H9 (cell line): Measurements from ENCODE around the gene GSTP1. TPM values are rescaled to one million over a fixed set of nuclear protein-coding genes. Genes with fewer than 3 reads are reported as not detected.
A peak's percentile ranks its signal among the peaks of the same experiment; 100 is the strongest.

Experiments
- DNase-seq: peaks from one replicate; pipeline ENCODE4 v3.0.0-alpha.2; 2017
- H2AFZ ChIP-seq: one replicate; pipeline ENCODE4 v1.6.1; 2013; ENCODE audit warnings: mild to moderate bottlenecking, low read length, control low read depth, moderate library complexity
- H2AK5ac ChIP-seq: 2 replicates; pipeline ENCODE4 v1.6.1; 2013; ENCODE audit warnings: low read length, control low read depth, mixed read lengths; ENCODE audit not compliant: insufficient read length
- H2BK120ac ChIP-seq: one replicate; pipeline ENCODE4 v1.6.1; 2013; ENCODE audit warnings: low read depth, mild to moderate bottlenecking, low read length, control low read depth, inconsistent platforms; ENCODE audit not compliant: poor library complexity, severe bottlenecking
- H2BK12ac ChIP-seq: 2 replicates; pipeline ENCODE4 v1.6.1; 2013; ENCODE audit warnings: low read length, control low read depth, mixed read lengths, low read depth; ENCODE audit not compliant: insufficient read length
- H2BK15ac ChIP-seq: 2 replicates; pipeline ENCODE4 v1.6.1; 2013; ENCODE audit warnings: low read depth, low read length, control low read depth
- H2BK20ac ChIP-seq: one replicate; pipeline ENCODE4 v1.6.1; 2013; ENCODE audit warnings: low read depth, mild to moderate bottlenecking, low read length, control low read depth, inconsistent platforms; ENCODE audit not compliant: poor library complexity, severe bottlenecking
- H2BK5ac ChIP-seq: 2 replicates; pipeline ENCODE4 v1.6.1; 2013; ENCODE audit warnings: low read length, control low read depth, mixed read lengths; ENCODE audit not compliant: insufficient read length
- H3K14ac ChIP-seq: 2 replicates; pipeline ENCODE4 v1.6.1; 2013; ENCODE audit warnings: low read length, control low read depth; ENCODE audit not compliant: insufficient read depth
- H3K18ac ChIP-seq: 2 replicates; pipeline ENCODE4 v1.6.1; 2013; ENCODE audit warnings: low read depth, mild to moderate bottlenecking, mixed read lengths, low read length, control low read depth; ENCODE audit not compliant: insufficient read length
- H3K23ac ChIP-seq: 2 replicates; pipeline ENCODE4 v1.6.1; 2013; ENCODE audit warnings: low read length, control low read depth, mixed read lengths, low read depth; ENCODE audit not compliant: insufficient read length
- H3K23me2 ChIP-seq: 2 replicates; pipeline ENCODE4 v1.6.1; 2013; ENCODE audit warnings: low read depth, mild to moderate bottlenecking, mixed read lengths, low read length, control low read depth; ENCODE audit not compliant: insufficient read length, poor library complexity, severe bottlenecking
- H3K27ac ChIP-seq: 2 replicates; pipeline ENCODE4 v1.5.1; 2013; ENCODE audit warnings: low read length, control low read depth, mixed read lengths, low read depth; ENCODE audit not compliant: insufficient read length
- H3K27me3 ChIP-seq: 2 replicates; pipeline ENCODE4 v1.6.1; 2013; ENCODE audit warnings: low read length, control low read depth, inconsistent platforms; ENCODE audit not compliant: insufficient read depth
- H3K4ac ChIP-seq: 2 replicates; pipeline ENCODE4 v1.6.1; 2013; ENCODE audit warnings: low read depth, mild to moderate bottlenecking, control low read depth, inconsistent platforms, low read length, moderate library complexity
- H3K4me1 ChIP-seq: 2 replicates; pipeline ENCODE4 v1.6.1; 2013; ENCODE audit warnings: low read length, control low read depth, inconsistent platforms; ENCODE audit not compliant: insufficient read depth
- H3K4me2 ChIP-seq: 2 replicates; pipeline ENCODE4 v1.6.1; 2013; ENCODE audit warnings: low read length, control low read depth, mixed read lengths; ENCODE audit not compliant: insufficient read length, insufficient read depth
- H3K56ac ChIP-seq: 2 replicates; pipeline ENCODE4 v1.6.1; 2013; ENCODE audit warnings: low read depth, mild to moderate bottlenecking, mixed read lengths, low read length, control low read depth; ENCODE audit not compliant: insufficient read length
- H3K79me1 ChIP-seq: 2 replicates; pipeline ENCODE4 v1.6.1; 2013; ENCODE audit warnings: low read depth, mild to moderate bottlenecking, moderate library complexity, low read length, control low read depth, inconsistent platforms; ENCODE audit not compliant: insufficient read depth, poor library complexity, severe bottlenecking
- H3K79me2 ChIP-seq: 2 replicates; pipeline ENCODE4 v1.6.1; 2013; ENCODE audit warnings: low read length, control low read depth, inconsistent platforms; ENCODE audit not compliant: insufficient read depth
- H3K9ac ChIP-seq: 2 replicates; pipeline ENCODE4 v1.6.1; 2013; ENCODE audit warnings: low read length, control low read depth, mixed read lengths; ENCODE audit not compliant: insufficient read length; ENCODE audit errors: extremely low read depth
- H3K9me3 ChIP-seq: one replicate; pipeline ENCODE4 v1.6.1; 2013; ENCODE audit warnings: low read depth, low read length, inconsistent platforms; ENCODE audit not compliant: control insufficient read depth
- H3T11ph ChIP-seq: one replicate; pipeline ENCODE4 v1.6.1; 2013; ENCODE audit warnings: mild to moderate bottlenecking, low read length, control low read depth, inconsistent platforms
- H4K20me1 ChIP-seq: one replicate; pipeline ENCODE4 v1.6.1; 2013; ENCODE audit not compliant: control insufficient read depth, insufficient read length, insufficient read depth
- H4K5ac ChIP-seq: 2 replicates; pipeline ENCODE4 v1.6.1; 2013; ENCODE audit warnings: low read depth, mild to moderate bottlenecking, mixed read lengths, low read length, control low read depth; ENCODE audit not compliant: insufficient read length
- H4K8ac ChIP-seq: replicated peaks from 2 replicates; pipeline ENCODE4 v1.6.1; 2013; ENCODE audit warnings: low read length, control low read depth, mixed read lengths, low read depth; ENCODE audit not compliant: insufficient read length
- H4K91ac ChIP-seq: 2 replicates; pipeline ENCODE4 v1.6.1; 2013; ENCODE audit warnings: low read depth, mild to moderate bottlenecking, moderate library complexity, mixed read lengths, low read length, control low read depth; ENCODE audit not compliant: insufficient read length
- H3K27ac Mint-ChIP-seq, 3 experiments: 2 replicates in 2 of 3; 3 replicates in 1 of 3; pipeline ENCODE4 v1.8.0; 2020 to 2021; ENCODE audit warnings: mixed read lengths in 3 of 3, mild to moderate bottlenecking in 1 of 3, moderate library complexity in 1 of 3
- H3K27me3 Mint-ChIP-seq: 2 replicates; pipeline ENCODE4 v1.8.0; 2021; ENCODE audit warnings: low read depth, mild to moderate bottlenecking, moderate library complexity, mixed read lengths
- H3K36me3 Mint-ChIP-seq, 3 experiments: 2 replicates in 2 of 3; 3 replicates in 1 of 3; pipeline ENCODE4 v1.8.0; 2020 to 2021; ENCODE audit warnings: low read depth in 3 of 3, mixed read lengths in 3 of 3; ENCODE audit not compliant: insufficient read depth in 1 of 3
- H3K4me1 Mint-ChIP-seq, 2 experiments: 2 replicates each; pipeline ENCODE4 v1.8.0; 2020; ENCODE audit warnings: mixed read lengths in 2 of 2
- H3K4me3 Mint-ChIP-seq, 2 experiments: 2 replicates in 1 of 2; 3 replicates in 1 of 2; pipeline ENCODE4 v1.8.0; 2020 to 2021; ENCODE audit warnings: mild to moderate bottlenecking in 2 of 2, mixed read lengths in 2 of 2, moderate library complexity in 1 of 2
- H3K9me3 Mint-ChIP-seq, 2 experiments: 2 replicates in 1 of 2; 3 replicates in 1 of 2; pipeline ENCODE4 v1.8.0; 2020; ENCODE audit warnings: mild to moderate bottlenecking in 2 of 2, mixed read lengths in 2 of 2, moderate library complexity in 1 of 2
- CTCF ChIP-seq: fragments of 200-600 bp; sonication (generic); conservative IDR thresholded peaks from 3 replicates; pipeline ENCODE4 v1.8.0; 2021; ENCODE audit warnings: antibody characterized with exemption, mild to moderate bottlenecking
- WGBS: extraction: QIAGEN DNeasy Blood & Tissue Kit; methylation state at CpG from one replicate; pipeline ENCODE4 v1.1.7; 2013; ENCODE audit warnings: missing lambda C conversion rate, low lambda C conversion rate, mixed read lengths; ENCODE audit not compliant: insufficient read length; ENCODE audit errors: extremely low coverage; 5-methylcytosine and 5-hydroxymethylcytosine counted together
- total RNA-seq: library from RNA; stranded (reverse); gene quantifications from 2 replicates; pipeline ENCODE4 v1.2.1, GENCODE V29; 2021

The GSTP1 gene
- total RNA-seq, 1 experiment from 2014 or later, result 1,469 TPM

GRCh38 chr11:67561971-67562619, 21.5 kb upstream of the GSTP1 start:
- Mint-ChIP-seq H3K27ac (peak overlapping the region in 1 of 3 experiments; percentile 45; a peak in 1 of 7 replicates), H3K9me3 (no peaks in the 10 kb centered on the region), H3K36me3 (no peaks in the 10 kb centered on the region), H3K4me1 (peaks cover 15% of the 10 kb centered on the region in 2 experiments), H3K4me3 (no peak overlapping the region), H3K27me3 (peaks cover 7% of the 10 kb centered on the region)
- Histone ChIP-seq H3K4ac (no peak overlapping the region), H3K56ac (no peak overlapping the region), H3K18ac (no peak overlapping the region), H4K20me1 (no peaks in the 10 kb centered on the region), H2BK12ac (no peak overlapping the region), H2BK20ac (no peak overlapping the region), H3T11ph (no peak overlapping the region), H3K4me1 (peaks cover 6% of the 10 kb centered on the region; the same call in 1 of the 2 replicates), H3K79me1 (no peaks in the 10 kb centered on the region), H3K4me2 (no peak overlapping the region), H2AK5ac (no peak overlapping the region), H3K9ac (no peak overlapping the region), H2AFZ (no peak overlapping the region), H4K8ac (no peak overlapping the region), H3K27me3 (no peaks in the 10 kb centered on the region), H3K14ac (no peak overlapping the region), H4K91ac (no peak overlapping the region), H2BK5ac (no peak overlapping the region), H2BK15ac (no peak overlapping the region), H3K9me3 (no peaks in the 10 kb centered on the region), H4K5ac (no peak overlapping the region), H3K79me2 (no peaks in the 10 kb centered on the region), H2BK120ac (no peak overlapping the region), H3K23me2 (no peaks in the 10 kb centered on the region), H3K23ac (no peak overlapping the region), H3K27ac (no peak overlapping the region)
- no peak for TF ChIP-seq CTCF
- WGBS, result no CpG with 5 or more reads among the region's 10 CpGs
- no peak for DNase-seq
